GM18499 (cell line): Measurements from ENCODE around the gene ATPAF2.

ENCODE experiments used
- ATAC-seq: cut with Tn5 transposase; IDR thresholded peaks from one replicate; pipeline ENCODE4 v1.9.1; 2021; ENCODE audit warnings: moderate number of reproducible peaks; ENCODE audit not compliant: insufficient read depth, unreplicated experiment

Gene ATPAF2

DNA sequence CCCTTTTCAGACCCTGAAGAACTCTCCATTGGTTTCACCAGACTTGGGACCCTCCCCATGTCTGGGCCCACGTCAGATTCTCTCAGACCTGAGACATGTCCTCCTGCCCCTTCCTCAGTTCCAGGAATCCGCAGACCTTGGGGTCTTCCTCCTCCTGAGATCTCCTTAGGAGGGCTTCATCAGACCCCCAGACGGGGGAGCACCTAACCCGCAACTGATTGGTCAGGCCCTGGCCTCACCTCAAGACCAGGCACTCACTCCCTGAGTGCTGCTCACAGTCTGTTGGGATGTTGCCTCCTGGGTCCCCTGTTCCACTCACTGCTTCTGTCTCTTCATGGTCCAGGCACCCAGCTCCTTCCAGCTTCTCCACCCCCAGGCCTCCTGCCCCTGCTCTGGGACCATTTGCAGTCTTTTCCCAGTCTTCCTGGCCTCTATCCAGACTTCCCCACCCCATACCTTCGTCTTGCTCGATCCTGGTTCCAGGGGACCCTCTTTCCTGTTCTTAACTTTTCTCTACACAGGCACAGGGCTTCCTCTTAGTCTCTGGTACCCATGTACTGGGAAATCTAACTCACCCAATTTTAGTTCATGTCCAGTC lies 1.4 kb upstream of the ATPAF2 start:
- ATAC-seq = no peak

DNA sequence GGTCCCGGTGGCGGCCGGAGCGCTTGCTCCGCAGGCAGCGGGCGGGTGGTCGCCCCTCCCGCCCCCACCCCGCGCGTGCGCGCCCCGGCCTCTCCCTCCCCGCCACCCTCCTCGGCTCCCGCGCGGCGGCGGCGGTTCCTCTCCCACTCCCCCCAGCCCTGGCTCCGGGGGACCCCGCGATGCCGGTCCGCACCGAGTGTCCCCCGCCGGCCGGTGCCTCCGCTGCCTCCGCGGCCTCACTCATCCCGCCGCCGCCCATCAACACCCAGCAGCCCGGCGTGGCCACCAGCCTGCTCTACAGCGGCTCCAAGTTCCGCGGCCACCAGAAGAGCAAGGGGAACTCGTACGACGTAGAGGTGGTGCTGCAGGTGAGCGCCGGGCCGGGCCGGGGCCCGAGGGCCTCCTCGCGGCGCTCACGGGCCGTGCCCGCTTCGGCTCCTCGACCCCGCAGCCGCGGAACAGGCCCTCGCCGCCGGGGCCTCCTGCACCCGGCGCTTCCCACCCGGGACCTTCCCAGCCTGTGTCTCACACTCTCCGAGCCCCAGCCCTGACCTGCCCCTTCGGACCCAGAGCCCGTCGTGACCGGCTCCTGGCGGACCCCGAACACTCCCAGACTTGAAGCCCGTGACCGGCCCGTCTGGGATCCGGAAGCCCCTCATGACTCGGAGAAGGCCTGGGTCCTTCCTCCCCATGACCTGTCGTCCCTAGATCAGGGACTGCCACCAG lies 730 bp upstream of the ATPAF2 start:
- peak; percentile 3 for ATAC-seq

DNA sequence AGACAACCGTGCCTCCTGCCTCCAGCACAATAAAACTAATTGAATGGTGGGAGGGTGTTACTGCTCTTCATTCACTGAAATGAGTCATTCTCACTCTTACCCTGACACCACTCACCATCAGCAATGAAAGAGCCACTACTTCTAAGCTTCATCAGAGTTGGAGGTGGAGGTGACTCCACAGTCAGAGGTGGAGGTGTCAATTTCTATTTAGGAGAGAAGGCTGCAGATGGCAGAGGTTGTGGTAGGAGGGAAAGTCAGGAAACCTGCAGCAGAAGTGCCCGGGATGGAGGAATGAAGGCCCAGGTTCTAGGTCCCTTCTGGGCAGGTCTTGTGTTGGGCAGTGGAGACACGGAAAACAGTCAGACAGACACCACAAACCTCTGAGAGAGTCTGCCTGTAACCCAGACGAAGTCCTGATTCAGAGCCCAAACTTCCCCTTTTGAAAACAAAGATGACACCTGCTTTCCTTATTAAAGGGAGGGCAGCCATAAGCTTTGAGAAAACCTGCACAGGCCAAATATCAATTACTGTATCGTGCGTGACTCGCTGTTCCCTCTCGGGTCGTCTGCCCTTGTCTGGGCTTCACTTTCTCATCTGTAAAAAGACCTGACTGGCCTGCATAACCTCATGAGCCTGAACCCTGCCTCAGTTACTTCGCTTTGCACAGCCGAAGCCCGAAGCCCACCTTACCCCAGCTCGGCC lies 668 bp downstream of the ATPAF2 start:
- no peak for ATAC-seq

GRCh38 chr17:18037486-18037885 lies 1.5 kb downstream of the ATPAF2 start:
- ATAC-seq = no peak

- ATAC-seq = no peak
Measured at GRCh38 chr17:18035704-18036103, 3.3 kb downstream of the ATPAF2 start.

DNA sequence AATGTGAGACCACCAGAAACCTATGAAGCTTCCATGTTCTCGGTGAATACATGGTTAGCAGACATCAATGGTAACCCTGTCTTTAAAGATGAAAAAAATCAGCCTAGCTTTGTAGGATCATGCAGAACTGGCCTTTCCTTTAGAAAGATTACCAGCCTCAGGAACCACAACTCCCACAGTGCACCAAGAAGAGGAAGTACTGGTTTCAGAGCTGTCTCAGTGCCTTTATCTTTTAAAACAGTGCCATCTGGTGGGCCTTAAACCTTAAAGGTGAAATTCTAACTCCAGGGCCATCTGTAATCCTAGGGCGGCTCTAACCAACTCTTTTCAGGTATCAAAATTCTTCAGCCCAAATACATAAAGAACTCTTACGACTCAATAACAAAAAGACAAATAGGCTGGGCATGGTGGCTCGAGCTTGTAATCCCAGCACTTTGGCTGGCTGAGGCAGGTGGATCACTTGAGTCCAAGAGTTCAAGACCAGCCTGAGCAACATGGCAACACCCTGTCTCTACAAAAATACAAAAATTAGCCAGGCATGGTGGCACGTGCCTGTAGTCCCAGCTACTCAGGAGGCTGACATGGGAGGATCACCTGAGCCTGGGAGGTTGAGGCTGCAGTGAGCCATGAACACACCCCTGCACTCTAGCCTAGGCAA lies 5.4 kb downstream of the ATPAF2 start:
- no peak for ATAC-seq

DNA sequence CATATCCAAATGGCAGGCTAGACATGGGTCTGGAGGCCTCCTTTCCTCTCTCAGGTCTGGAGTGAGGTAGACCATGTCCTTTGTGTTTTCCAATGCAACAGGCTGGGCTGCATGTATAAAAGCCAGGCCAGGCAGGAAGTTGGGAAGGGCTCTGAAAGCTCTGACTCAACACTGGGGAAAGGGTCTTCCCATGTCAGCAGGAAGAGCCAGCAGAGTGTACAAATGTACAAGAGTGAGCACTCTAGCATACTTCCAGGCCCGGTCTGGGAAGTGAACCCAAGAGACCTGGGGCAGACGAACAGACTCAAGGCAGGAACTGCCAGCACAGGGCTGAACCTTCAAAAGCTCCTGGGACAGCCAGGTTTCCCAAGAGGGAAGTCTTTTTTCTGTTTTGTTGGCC lies 7.0 kb downstream of the ATPAF2 start:
- no peak for ATAC-seq

GRCh38 chr17:18028952-18029540 lies 9.9 kb downstream of the ATPAF2 start:
- no peak for ATAC-seq

DNA sequence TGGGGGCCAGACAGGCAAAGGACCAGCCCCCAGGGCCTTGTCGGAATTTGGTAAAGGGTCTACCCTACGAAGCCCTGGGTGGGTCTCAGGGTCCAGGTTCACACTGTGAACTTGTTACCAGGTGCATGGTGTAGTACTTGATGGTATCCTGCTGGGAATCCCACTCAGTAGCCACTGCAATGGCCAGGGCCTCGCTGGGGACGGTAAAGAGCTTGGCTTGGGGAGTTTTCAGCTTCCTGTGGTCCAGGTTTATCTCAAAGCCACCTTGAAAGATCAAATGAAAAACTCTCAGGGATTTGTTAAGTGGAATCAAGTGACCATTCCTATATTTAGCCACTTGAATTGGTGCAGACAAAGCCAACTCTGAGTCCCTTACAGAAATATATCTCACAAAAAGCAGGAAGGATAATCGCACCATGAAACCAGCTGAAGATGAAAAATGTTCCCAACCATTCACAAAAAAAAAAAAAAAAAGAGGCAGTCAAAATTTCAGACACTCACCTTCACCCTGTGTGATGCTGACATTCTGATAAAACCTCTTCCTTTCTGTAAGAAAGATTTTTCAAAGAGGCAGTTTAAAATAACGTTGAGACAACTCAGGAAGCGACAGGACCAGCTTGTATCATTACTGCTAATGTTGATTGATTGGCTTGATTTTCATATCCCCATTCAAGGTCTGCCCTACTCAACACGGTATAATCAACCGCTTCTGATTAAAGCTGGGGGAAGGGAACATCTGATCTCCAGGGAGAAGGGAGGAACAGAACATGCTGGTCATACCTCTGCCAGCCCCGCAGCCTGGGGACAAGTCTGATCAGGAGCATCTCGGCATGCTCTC lies 10.6 kb downstream of the ATPAF2 start:
- no peak for ATAC-seq

DNA sequence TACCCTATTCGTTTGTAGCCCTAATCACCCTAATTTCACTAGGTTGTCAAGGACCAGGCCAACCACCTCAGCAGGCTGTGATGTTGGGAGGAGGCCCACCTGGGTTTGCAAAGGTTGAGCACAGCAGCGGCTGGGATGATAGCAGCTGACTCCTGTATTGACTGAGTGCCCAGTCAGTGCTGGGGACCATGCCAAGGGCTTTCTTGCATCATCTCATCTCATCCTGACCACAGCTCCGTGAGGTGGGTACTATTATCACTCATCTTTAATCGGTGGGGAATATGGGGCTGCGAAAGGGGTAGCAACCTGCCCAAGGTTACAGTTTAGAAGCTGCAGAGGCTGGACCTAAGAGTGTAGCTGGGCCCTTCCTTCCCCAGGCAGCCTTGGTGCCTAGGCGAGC lies 11.7 kb downstream of the ATPAF2 start:
- ATAC-seq = no peak

- no peak for ATAC-seq
Measured at GRCh38 chr17:18025945-18026776, 12.8 kb downstream of the ATPAF2 start.

- ATAC-seq = no peak
Measured at GRCh38 chr17:18025241-18025944, 13.6 kb downstream of the ATPAF2 start.

GRCh38 chr17:18021372-18021771 lies 17.6 kb downstream of the ATPAF2 start:
- no peak for ATAC-seq

GRCh38 chr17:18020971-18021370 lies 18.0 kb downstream of the ATPAF2 start:
- ATAC-seq = no peak

DNA sequence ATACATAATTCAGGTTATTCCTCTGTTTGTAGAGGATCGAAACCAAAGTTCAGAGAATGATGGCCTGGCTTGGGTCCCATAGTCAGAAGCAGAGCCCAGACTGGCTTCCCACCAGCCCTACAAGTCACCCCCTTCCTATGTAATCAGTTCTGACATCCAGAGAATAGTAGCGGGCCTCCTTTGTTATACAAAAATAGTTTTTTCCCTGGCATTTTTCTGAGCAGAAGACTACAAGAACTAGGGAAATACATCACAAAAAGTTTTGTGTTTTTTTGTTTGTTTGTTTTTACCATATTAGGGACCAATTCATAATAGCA lies 19.2 kb downstream of the ATPAF2 start:
- no peak for ATAC-seq

DNA sequence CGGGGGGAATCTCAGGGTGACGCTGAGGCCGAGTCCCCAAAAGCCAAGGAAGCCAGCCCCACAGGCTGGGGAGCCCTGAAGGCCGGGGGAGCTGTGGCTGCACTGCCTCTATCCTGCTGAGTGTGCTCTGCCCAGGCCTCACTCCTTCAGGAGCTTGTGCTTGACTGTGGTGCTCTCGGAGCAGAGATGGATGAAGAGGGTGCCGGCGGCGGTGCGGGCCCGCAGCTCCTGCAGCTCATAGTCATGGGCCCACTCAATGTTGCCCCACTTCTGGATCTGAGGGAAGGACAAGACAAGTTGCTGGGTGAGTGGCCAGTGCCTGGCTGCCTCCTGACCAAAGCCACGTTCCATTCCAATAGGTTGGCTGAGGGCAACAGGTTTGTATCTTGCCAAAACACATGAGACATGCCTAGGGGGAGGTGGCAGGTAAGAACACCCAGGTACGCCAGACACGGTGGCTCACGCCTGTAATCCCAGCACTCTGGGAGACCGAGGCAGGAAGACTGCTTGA lies 20.5 kb downstream of the ATPAF2 start:
- no peak for ATAC-seq

DNA sequence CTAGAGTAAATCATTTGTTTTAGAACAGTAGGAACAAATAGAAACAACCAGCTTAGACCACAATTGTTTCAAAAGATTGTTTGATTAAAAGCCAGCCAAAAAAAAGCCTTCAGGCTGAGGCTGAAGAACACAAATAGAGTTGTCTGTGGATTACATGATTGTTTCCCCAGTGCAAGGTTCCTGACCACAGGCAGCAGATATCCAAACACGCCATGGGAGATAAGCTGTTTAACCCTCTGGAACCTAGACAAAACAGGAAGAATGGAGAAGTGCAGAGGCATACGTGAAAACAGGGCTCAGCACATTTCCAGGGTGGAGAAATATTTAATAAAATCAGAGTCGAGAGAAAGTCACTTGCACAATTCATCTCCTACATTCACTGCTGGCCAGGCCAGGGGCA lies 21.0 kb downstream of the ATPAF2 start:
- no peak for ATAC-seq

- no peak for ATAC-seq
Measured at GRCh38 chr17:18016426-18016825, 22.5 kb downstream of the ATPAF2 start.
